ENCODE results near the gene TARBP1. TPM values are rescaled to one million over a fixed set of nuclear protein-coding genes. Genes with fewer than 3 reads are reported as not detected.

The TARBP1 gene
- total RNA-seq, 2 experiments from 2014 or later, result 38.4 to 40.9 TPM

DNA sequence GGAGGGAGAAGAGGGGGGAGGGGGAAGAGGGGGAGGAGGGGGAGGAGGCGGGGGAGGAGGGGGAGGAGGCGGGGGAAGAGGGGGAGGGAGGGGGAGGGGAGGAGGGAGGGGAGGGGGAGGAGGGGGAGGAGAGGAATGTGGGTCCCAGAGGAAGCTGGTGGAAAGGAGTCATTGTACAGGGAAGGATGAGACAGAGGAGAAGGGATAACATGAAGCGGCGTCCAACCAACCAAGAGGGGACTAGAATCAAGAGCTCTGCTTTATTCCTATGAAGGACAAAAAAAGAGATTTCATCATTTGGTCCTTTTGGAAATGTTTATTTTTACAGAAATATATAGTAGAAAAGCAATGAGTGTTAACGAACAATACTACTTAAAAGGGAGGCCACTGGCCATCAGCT lies 81.2 kb downstream of the TARBP1 start:
- intact Hi-C loops (cut with DNase I, micrococcal nuclease), result no loop called here
- Mint-ChIP-seq H3K4me1 (ENCODE audit: low read depth) (peaks cover 64% of the 10 kb centered on the region), H3K27me3 (no peaks in the 10 kb centered on the region), H3K36me3 (ENCODE audit: low read depth) (peaks cover 31% of the 10 kb centered on the region), H3K9me3 (no peaks in the 10 kb centered on the region), H3K27ac (no peak overlapping the region), H3K4me3 (no peak overlapping the region)
- Histone ChIP-seq H3K27ac (ENCODE audit: low read depth in 1 of 2, low read length in 2 of 2) (no peak overlapping the region), H3K4me3 (ENCODE audit: low read length) (no peak overlapping the region), H3K4me1 (ENCODE audit: insufficient read depth, low read length) (peaks cover 12% of the 10 kb centered on the region), H3K9me3 (ENCODE audit: control insufficient read depth in 1 of 2, insufficient read depth in 1 of 2, low read length in 2 of 2) (no peaks in the 10 kb centered on the region), H3K27me3 (ENCODE audit: control insufficient read depth in 1 of 2, insufficient read depth in 2 of 2, low read length in 2 of 2) (no peaks in the 10 kb centered on the region), H3K36me3 (ENCODE audit: insufficient read depth, low read length) (peaks cover 7% of the 10 kb centered on the region)
- DNase-seq, result no peak
- no peak for TF ChIP-seq CTCF (IDR thresholded peaks at IDR 0.05)
- ChIA-PET CTCF (interaction anchor here (1.7 kb wide), 1 partner anchor 273 kb away, joined by 4 read pairs; no protein-coding TSS in a partner anchor), POLR2A (interaction anchor here (0.8 to 2.4 kb wide), 3 partner anchors 11 to 24 kb away, joined by 3 to 10 read pairs (median 5); partner anchors contain the start of gene COA6)
- no peak for ATAC-seq (ENCODE audit: poor library complexity)

DNA sequence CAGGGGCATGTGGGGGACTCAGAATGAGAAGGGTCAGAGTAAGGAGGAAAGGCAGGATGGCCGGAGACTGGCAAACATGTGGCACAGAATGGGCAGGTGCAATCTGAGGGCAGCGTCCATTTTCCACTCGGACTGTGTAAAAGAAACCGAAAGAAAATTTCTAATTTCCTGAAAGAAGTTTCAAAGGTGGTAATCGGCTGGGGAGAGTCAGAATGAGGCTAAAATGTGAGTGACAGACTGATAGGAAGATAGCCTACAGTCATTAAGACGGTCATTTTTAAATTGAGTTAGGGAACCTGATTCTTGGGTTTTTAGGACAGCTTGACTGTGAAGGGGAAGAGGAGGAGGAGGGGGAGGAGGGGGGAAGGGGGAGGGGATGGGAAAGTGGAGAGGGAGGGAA lies 82.1 kb downstream of the TARBP1 start:
- CTCF ChIA-PET, result no interaction called here
- Mint-ChIP-seq H3K4me3 (no peak overlapping the region), H3K4me1 (ENCODE audit: low read depth) (peaks cover 57% of the 10 kb centered on the region), H3K27me3 (no peaks in the 10 kb centered on the region), H3K27ac (peak overlapping the region; percentile 83), H3K9me3 (no peaks in the 10 kb centered on the region), H3K36me3 (ENCODE audit: low read depth) (peaks cover 37% of the 10 kb centered on the region)
- Histone ChIP-seq H3K9me3 (ENCODE audit: control insufficient read depth in 1 of 2, insufficient read depth in 1 of 2, low read length in 2 of 2) (no peaks in the 10 kb centered on the region), H3K4me3 (ENCODE audit: low read length) (no peak overlapping the region), H3K36me3 (ENCODE audit: insufficient read depth, low read length) (peaks cover 12% of the 10 kb centered on the region), H3K27ac (ENCODE audit: low read depth in 1 of 2, low read length in 2 of 2) (no peak overlapping the region), H3K27me3 (ENCODE audit: control insufficient read depth in 1 of 2, insufficient read depth in 2 of 2, low read length in 2 of 2) (no peaks in the 10 kb centered on the region), H3K4me1 (ENCODE audit: insufficient read depth, low read length) (peaks cover 8% of the 10 kb centered on the region)
- POLR2A ChIA-PET, result no interaction called here
- no peak for TF ChIP-seq CTCF (IDR thresholded peaks at IDR 0.05)
- DNase-seq (no peak), ATAC-seq (ENCODE audit: poor library complexity) (no peak)
- intact Hi-C loops (cut with DNase I, micrococcal nuclease), result no loop called here

DNA sequence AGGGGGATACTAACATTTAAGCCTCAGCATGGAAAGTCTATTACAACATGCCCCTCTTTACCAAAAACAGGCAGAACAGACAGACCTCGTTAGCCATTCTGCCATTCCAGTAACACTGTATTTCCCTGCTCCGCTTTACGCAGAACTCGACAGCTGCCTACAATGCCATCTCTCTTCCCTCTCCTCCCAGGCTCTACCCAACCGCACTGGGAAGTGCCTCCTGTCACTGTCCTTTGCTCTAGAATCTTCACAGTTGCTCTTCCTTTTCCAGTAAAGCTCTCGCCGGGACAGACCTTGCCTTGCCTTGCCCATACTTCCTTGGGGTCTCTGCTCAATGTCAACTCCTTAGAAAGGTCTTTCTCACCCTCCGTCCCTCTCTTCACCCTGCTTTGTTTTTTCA lies 82.9 kb downstream of the TARBP1 start:
- peaks cover 15% of the 10 kb centered on the region for H3K36me3 ChIP-seq (ENCODE audit: insufficient read depth, low read length)
- Mint-ChIP-seq H3K27ac (peak overlapping the region; percentile 83), H3K9me3 (no peaks in the 10 kb centered on the region), H3K4me1 (ENCODE audit: low read depth) (peaks cover 50% of the 10 kb centered on the region), H3K36me3 (ENCODE audit: low read depth) (peaks cover 43% of the 10 kb centered on the region), H3K4me3 (no peak overlapping the region), H3K27me3 (no peaks in the 10 kb centered on the region)
- ATAC-seq (ENCODE audit: poor library complexity) (no peak), DNase-seq (no peak)
- no peaks in the 10 kb centered on the region for H3K27me3 ChIP-seq (ENCODE audit: control insufficient read depth in 1 of 2, insufficient read depth in 2 of 2, low read length in 2 of 2)
- intact Hi-C loops (cut with DNase I, micrococcal nuclease), result no loop called here
- CTCF ChIA-PET, result interaction anchor here (1.0 kb wide), 1 partner anchor 86 kb away, joined by 3 read pairs; no protein-coding TSS in a partner anchor
- H3K9me3 ChIP-seq (ENCODE audit: control insufficient read depth in 1 of 2, insufficient read depth in 1 of 2, low read length in 2 of 2), result no peaks in the 10 kb centered on the region
- no peak overlapping the region for H3K4me3 ChIP-seq (ENCODE audit: low read length)
- TF ChIP-seq CTCF (IDR thresholded peaks at IDR 0.05), result no peak
- POLR2A ChIA-PET, result interaction anchor here (1.6 kb wide), 1 partner anchor 12 kb away, joined by 7 read pairs; no protein-coding TSS in a partner anchor
- H3K27ac ChIP-seq (ENCODE audit: low read depth in 1 of 2, low read length in 2 of 2), result no peak overlapping the region
- peaks cover 4% of the 10 kb centered on the region for H3K4me1 ChIP-seq (ENCODE audit: insufficient read depth, low read length)

Data from CD4-positive, alpha-beta T cell (primary cell).